ENCODE results near the gene PFDN4. TPM values are rescaled to one million over a fixed set of nuclear protein-coding genes. Genes with fewer than 3 reads are reported as not detected.

The PFDN4 gene
- total RNA-seq, 1 donor from 2014 or later, result 45.7 TPM

- no peak overlapping the region for H3K27ac ChIP-seq
- intact Hi-C loops (cut with DNase I), result no loop called here
- TF ChIP-seq POLR2A (IDR thresholded peaks at IDR 0.05) (no peak), POLR2AphosphoS5 (IDR thresholded peaks at IDR 0.05; ENCODE audit: insufficient read depth in 1 of 2, low read depth in 1 of 2) (no peak)
- TF ChIP-seq, protein P1, sequence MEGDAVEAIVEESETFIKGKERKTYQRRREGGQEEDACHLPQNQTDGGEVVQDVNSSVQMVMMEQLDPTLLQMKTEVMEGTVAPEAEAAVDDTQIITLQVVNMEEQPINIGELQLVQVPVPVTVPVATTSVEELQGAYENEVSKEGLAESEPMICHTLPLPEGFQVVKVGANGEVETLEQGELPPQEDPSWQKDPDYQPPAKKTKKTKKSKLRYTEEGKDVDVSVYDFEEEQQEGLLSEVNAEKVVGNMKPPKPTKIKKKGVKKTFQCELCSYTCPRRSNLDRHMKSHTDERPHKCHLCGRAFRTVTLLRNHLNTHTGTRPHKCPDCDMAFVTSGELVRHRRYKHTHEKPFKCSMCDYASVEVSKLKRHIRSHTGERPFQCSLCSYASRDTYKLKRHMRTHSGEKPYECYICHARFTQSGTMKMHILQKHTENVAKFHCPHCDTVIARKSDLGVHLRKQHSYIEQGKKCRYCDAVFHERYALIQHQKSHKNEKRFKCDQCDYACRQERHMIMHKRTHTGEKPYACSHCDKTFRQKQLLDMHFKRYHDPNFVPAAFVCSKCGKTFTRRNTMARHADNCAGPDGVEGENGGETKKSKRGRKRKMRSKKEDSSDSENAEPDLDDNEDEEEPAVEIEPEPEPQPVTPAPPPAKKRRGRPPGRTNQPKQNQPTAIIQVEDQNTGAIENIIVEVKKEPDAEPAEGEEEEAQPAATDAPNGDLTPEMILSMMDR (IDR thresholded peaks at IDR 0.05), result no peak
Measured at GRCh38 chr20:54250691-54251090, 42.8 kb downstream of the PFDN4 start.

DNA sequence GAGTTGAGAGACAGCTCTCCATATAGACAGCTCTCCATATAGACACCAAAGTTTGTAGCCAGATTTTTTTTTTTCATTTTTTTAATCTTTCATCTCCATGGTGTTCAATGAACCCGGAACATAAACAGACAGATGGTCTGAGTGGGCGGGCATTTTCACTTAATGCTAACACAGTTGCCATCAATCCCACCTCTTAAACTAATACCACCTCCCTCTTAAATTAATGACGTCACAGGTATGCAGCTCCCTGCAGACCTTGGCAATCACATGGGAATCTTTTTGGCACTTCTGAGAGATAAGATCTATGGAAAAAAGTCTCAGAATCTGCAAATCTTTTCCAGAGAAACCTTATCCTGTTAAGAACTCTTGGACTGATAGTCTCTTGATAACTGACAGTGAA, 43.2 kb downstream of the PFDN4 start:
- TF ChIP-seq POLR2A (IDR thresholded peaks at IDR 0.05), result no peak
- Histone ChIP-seq H3K9me3 (no peaks in the 10 kb centered on the region), H3K4me3 (no peak overlapping the region), H3K36me3 (no peaks in the 10 kb centered on the region), H3K27ac (no peak overlapping the region), H3K27me3 (no peaks in the 10 kb centered on the region), H3K4me1 (no peaks in the 10 kb centered on the region)
- DNase-seq (ENCODE audit: extremely low spot score in 2 of 2), result no peak
- intact Hi-C loops (cut with DNase I), result no loop called here

More at GRCh38 chr20:54250691-54251090, 42.8 kb downstream of the PFDN4 start:
- no peak for DNase-seq (ENCODE audit: extremely low spot score in 2 of 2)
- Histone ChIP-seq H3K4me1 (no peaks in the 10 kb centered on the region), H3K4me3 (no peak overlapping the region), H3K36me3 (no peaks in the 10 kb centered on the region), H3K27me3 (no peaks in the 10 kb centered on the region), H3K9me3 (no peaks in the 10 kb centered on the region)

DNA sequence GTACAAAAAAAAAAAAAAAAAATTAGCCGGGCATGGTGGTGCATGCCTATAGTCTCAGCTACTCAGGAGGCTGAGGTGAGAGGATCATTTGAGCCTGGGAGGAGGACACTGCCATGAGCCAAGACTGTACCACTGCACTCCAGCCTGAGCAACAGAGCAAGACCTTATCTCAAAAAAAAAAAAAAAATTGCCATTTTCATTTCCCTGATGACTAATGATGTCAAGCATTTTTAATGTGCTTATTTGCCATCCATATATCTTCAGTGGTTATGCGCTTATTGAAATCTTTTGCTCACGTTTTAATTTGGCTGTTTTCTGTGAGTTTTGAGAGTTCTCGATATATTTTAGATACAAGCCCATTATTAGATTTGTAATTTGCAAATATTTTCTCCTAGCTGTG, 46.7 kb downstream of the PFDN4 start:
- Histone ChIP-seq H3K4me3 (no peak overlapping the region), H3K4me1 (no peaks in the 10 kb centered on the region), H3K36me3 (no peaks in the 10 kb centered on the region), H3K9me3 (no peaks in the 10 kb centered on the region), H3K27ac (no peak overlapping the region), H3K27me3 (no peaks in the 10 kb centered on the region)
- intact Hi-C loops (cut with DNase I), result no loop called here
- TF ChIP-seq, protein P1 (IDR thresholded peaks at IDR 0.05), result no peak
- no peak for TF ChIP-seq POLR2AphosphoS5 (IDR thresholded peaks at IDR 0.05; ENCODE audit: insufficient read depth in 1 of 2, low read depth in 1 of 2)
- no peak for TF ChIP-seq POLR2A (IDR thresholded peaks at IDR 0.05)
- no peak for DNase-seq (ENCODE audit: extremely low spot score in 2 of 2)

DNA sequence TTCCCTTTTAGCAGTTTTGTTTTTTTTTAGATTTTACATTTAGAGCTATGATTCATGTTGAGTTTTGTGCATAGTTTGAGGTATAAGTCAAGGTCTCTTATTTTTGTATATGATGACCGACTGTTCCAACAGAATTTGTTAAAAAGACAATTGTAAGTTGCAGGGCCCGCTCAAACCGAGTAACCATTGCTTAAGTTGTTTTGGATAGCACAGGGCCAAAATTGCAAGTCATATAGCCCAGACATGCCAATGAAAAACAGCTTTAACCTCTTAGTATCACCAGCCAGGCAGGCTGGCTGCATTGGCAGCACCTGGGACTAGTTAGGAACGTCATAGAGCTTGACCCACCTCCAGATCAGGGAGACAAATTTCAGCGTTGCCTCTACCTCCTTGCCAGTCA, 47.3 kb downstream of the PFDN4 start:
- no peaks in the 10 kb centered on the region for H3K27me3 ChIP-seq
- intact Hi-C loops (cut with DNase I), result no loop called here
- H3K4me1 ChIP-seq, result no peaks in the 10 kb centered on the region
- no peaks in the 10 kb centered on the region for H3K36me3 ChIP-seq
- TF ChIP-seq, protein P1 (IDR thresholded peaks at IDR 0.05), result no peak
- no peak for TF ChIP-seq POLR2A (IDR thresholded peaks at IDR 0.05)
- TF ChIP-seq POLR2AphosphoS5 (IDR thresholded peaks at IDR 0.05; ENCODE audit: insufficient read depth in 1 of 2, low read depth in 1 of 2), result no peak
- H3K9me3 ChIP-seq, result no peaks in the 10 kb centered on the region
- H3K27ac ChIP-seq, result no peak overlapping the region
- no peak overlapping the region for H3K4me3 ChIP-seq
- no peak for DNase-seq (ENCODE audit: extremely low spot score in 2 of 2)

DNA sequence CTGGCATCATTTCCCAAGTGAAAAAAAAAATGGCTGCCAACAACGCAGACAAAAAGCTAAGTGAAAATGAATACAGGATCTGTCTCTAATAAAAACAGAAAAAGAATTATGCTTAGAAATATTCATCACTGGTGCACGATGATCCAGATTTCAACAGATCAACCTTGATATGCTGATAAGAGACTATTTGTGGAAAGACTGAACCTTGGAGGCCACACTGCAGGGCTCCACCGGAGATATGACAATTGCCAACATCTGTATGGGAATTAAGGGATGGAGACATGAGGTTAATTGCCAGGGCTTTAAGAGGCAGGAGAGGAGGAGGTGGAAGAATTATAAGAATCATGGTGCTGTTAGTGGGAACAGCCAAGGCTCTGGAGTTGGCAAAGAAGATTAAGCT, 48.3 kb downstream of the PFDN4 start:
- intact Hi-C loops (cut with DNase I), result no loop called here
- no peak overlapping the region for H3K4me3 ChIP-seq
- no peaks in the 10 kb centered on the region for H3K4me1 ChIP-seq
- no peak for DNase-seq (ENCODE audit: extremely low spot score in 2 of 2)
- H3K27me3 ChIP-seq, result no peaks in the 10 kb centered on the region
- no peaks in the 10 kb centered on the region for H3K36me3 ChIP-seq
- TF ChIP-seq POLR2AphosphoS5 (IDR thresholded peaks at IDR 0.05; ENCODE audit: insufficient read depth in 1 of 2, low read depth in 1 of 2) (no peak), POLR2A (IDR thresholded peaks at IDR 0.05) (no peak)
- TF ChIP-seq, protein P1 (IDR thresholded peaks at IDR 0.05), result no peak
- H3K27ac ChIP-seq, result no peak overlapping the region
- no peaks in the 10 kb centered on the region for H3K9me3 ChIP-seq
